Fibroblast of villous mesenchyme (primary cell): Measurements from ENCODE around the gene PATJ. TPM values are rescaled to one million over a fixed set of nuclear protein-coding genes. Genes with fewer than 3 reads are reported as not detected.
A peak's percentile ranks its signal among the peaks of the same experiment; 100 is the strongest.
"Not testable (repeated sequence)": the region's sequence is repeated elsewhere in the genome, so short reads cannot be mapped to it uniquely, and the experiment has no call there.

Source experiments
- DNase-seq: peaks from one replicate; pipeline ENCODE4 v3.0.0-alpha.2; 2010; ENCODE audit warnings: low read depth
- H3K4me3 ChIP-seq: 2 replicates; pipeline ENCODE4 v1.5.1; 2011; ENCODE audit warnings: low read depth, mild to moderate bottlenecking, low read length
- CTCF ChIP-seq: IDR thresholded peaks from 2 replicates; pipeline ENCODE4 v1.5.1; 2012; ENCODE audit warnings: low read depth, mild to moderate bottlenecking, low read length; ENCODE audit not compliant: insufficient read depth
- total RNA-seq: library from RNA; depleted of rRNA; stranded (reverse); fragments of >200 nt; gene quantifications from 2 replicates; pipeline ENCODE4 v1.2.3, GENCODE V29; 2012

PATJ gene
- total RNA-seq, 1 donor = 9.5 TPM

GRCh38 chr1:61844006-61844405 lies 101.7 kb downstream of the PATJ start:
- no peak for DNase-seq
- no peak for TF ChIP-seq CTCF
- H3K4me3 ChIP-seq = no peak overlapping the region

GRCh38 chr1:61844664-61845063 lies 102.4 kb downstream of the PATJ start:
- not testable (repeated sequence) for H3K4me3 ChIP-seq, DNase-seq

GRCh38 chr1:61851235-61851634 lies 109.0 kb downstream of the PATJ start:
- no peak for DNase-seq
- H3K4me3 ChIP-seq = no peak overlapping the region
- TF ChIP-seq CTCF = no peak

- peak; percentile 77 for DNase-seq
- TF ChIP-seq CTCF = peak; percentile 73
- H3K4me3 ChIP-seq = no peak overlapping the region
Observed at GRCh38 chr1:61851849-61852669, 109.8 kb downstream of the PATJ start.

DNA sequence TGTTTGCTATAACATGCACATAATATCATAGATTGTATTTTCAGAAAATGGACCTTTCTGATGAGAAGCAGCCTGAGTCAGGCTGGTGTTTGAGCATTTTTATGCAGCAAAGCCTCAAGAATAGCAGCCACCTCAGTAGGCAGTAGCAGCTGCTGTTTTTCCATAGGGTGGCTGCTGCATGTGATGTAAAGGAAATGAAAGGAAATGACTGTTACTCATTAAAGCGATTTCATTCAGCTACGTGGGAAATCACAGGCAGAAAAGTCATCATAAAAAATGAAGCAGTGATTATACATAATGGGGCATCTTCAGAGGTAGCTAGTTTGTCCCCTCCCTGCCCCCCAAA lies 110.4 kb downstream of the PATJ start:
- no peak for DNase-seq
- no peak for TF ChIP-seq CTCF

GRCh38 chr1:61853583-61853982 lies 111.3 kb downstream of the PATJ start:
- no peak overlapping the region for H3K4me3 ChIP-seq
- peak; percentile 16 for DNase-seq
- TF ChIP-seq CTCF = peak; percentile 26

More for the DNA sequence above, 110.4 kb downstream of the PATJ start:
- no peak overlapping the region for H3K4me3 ChIP-seq

GRCh38 chr1:61864489-61864888 lies 122.2 kb downstream of the PATJ start:
- TF ChIP-seq CTCF = no peak
- DNase-seq = no peak
- no peak overlapping the region for H3K4me3 ChIP-seq
